Measurements from ENCODE around the gene CEACAM4. TPM values are rescaled to one million over a fixed set of nuclear protein-coding genes. Genes with fewer than 3 reads are reported as not detected.

CEACAM4 gene
- total RNA-seq, 1 donor from 2014 or later = not detected

DNA sequence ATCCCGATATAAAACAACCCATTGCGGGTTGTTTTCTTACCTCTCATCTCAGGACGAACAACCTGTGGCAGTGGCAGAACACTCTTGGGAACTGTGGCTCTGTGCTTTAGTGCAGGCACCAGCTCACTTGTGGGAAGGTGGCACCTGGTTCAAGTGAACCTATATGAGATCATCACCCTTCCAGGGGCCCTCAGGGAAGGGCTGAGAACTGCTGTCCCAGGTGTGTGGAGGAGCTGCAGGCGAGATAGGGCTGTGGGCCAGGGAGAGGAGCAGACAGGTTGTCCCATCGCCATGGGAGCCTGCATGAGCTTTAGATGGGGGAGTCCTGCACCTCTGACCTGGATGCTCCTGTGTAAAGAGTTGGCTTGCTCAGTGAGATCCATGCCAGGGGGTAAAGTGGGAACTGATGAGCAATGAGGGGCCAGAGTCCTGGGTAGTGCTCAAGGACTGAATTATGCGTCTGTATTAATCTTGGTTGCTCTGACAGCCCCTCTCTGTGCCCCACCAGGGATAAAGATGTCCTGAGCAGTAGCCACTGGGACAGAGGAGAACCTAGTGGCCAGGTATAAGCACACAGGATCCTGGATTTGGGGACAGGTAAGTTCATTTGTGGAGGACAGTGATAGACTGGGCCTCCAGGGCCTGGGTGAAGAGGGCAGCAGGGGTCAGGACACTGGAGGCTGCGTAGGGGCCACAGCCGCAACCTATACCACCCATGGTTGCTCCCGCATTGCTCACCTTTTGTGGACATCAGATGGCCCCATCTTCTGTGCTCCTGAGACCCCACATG is 8.7 kb downstream of the CEACAM4 start:
- no peak for DNase-seq (ENCODE audit: low spot score)

GRCh38 chr19:41616792-41617621 is 9.9 kb downstream of the CEACAM4 start:
- DNase-seq (ENCODE audit: low spot score) = no peak

GRCh38 chr19:41615207-41615606 is 11.7 kb downstream of the CEACAM4 start:
- DNase-seq (ENCODE audit: low spot score) = no peak

DNA sequence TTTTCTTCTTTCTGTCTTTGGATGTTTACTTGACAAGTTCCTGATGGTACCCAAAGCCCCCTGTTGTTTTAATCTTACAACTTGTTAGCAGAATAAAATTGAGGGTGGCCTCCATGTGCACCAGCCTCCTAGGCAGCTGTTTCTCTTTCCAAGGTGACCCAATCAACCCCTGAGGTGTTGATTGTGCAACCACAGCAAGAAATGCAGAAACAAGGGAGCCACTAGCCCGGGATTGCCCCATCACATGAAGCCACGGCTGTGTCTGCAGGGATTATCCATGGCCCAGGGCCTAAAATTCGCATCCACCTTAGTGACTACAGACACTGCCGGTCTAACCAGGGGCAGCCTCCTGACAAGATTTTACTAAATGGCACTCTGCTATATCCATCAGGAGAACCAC is 14.4 kb downstream of the CEACAM4 start:
- DNase-seq (ENCODE audit: low spot score) = no peak

DNA sequence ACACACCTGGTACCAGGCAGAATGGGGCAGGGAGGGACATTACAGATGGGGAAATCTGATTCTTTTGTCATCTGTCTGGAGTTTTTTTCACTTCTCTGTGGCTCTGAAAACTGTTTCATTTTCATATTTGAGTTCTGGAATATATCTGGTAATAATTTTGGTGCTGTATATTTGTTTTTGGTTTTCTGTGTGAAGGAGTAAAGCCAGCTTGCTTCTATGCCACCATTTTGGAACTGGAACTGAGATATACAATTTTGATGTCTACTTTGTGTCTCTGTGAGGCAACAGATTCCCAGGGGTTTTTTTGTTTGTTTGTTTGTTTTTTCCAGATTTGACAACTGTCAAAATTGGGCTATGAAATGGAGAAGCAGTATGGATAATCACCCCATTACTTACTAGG is 16.1 kb downstream of the CEACAM4 start:
- DNase-seq (ENCODE audit: low spot score) = no peak

DNA sequence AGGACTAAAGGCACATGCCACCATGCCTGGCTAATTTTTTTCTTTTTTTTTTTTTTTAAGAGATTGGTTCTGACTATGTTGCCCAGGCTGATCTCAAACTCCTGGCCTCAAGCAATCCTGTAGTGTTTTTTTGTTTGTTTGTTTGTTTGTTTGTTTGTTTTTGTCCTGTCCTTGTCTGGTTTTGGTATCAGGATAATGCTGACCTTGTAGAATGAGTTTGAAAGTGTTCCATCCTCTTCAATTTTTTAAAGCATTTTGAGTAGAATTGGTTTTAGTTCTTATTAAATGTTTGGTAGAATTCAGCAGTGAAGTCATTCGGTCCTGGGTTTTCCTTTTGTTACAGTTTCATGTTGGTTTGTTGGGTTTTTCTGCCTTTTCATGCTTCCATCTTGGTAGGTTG is 19.2 kb downstream of the CEACAM4 start:
- DNase-seq (ENCODE audit: low spot score) = no peak

DNA sequence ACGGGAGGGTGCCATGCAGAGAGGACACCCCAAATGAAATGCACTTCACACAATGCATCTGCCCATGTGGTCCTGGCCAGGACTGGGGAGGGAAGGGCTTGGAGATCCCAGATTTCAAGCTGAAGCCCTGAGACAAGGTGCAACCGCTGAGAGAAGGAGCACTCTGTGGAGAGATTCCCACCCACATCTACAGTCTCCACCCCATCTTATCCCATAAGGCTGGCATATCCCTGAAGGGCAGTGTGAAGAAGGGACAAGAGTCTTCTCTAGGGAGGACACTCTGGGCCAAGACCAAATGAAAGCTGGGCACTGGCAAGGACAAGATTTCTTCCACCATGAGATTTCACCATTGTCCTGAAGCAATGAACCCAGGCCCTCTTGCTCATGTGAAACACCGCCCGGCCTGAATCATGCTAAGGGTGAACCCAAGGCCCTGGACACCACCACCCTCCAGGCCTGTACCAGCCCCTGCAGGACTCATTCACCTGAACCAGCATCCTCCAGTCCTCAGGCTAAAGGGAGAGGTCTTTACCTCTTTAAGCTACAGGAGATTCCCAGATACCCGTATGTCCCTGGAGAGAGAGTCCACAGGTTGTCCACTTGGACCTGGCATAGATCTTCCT is 20.5 kb downstream of the CEACAM4 start:
- no peak for DNase-seq (ENCODE audit: low spot score)

- no peak for DNase-seq (ENCODE audit: low spot score)
These were observed 22.0 kb downstream of the CEACAM4 start for GRCh38 chr19:41604831-41605230.

DNA sequence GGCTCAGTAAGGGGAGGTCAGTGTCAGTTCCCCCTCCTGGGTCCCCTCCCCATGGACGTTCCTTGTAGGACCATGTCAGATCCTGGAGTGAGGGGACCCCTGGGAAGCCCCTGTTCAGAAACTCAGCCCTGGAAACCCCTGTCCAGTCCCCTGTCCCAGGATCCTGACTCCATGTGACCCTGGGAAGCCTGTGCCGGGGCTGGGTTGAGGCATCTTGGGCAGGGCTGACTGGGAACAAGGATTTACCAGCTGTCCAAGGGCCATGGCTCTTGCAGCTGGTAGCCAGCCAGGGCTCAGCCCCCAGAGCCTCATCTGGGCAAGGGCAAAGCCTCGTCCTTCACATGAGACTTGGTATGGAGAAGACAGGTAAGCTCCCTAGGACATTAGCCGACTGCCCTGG is 25.1 kb downstream of the CEACAM4 start:
- DNase-seq (ENCODE audit: low spot score) = no peak

DNA sequence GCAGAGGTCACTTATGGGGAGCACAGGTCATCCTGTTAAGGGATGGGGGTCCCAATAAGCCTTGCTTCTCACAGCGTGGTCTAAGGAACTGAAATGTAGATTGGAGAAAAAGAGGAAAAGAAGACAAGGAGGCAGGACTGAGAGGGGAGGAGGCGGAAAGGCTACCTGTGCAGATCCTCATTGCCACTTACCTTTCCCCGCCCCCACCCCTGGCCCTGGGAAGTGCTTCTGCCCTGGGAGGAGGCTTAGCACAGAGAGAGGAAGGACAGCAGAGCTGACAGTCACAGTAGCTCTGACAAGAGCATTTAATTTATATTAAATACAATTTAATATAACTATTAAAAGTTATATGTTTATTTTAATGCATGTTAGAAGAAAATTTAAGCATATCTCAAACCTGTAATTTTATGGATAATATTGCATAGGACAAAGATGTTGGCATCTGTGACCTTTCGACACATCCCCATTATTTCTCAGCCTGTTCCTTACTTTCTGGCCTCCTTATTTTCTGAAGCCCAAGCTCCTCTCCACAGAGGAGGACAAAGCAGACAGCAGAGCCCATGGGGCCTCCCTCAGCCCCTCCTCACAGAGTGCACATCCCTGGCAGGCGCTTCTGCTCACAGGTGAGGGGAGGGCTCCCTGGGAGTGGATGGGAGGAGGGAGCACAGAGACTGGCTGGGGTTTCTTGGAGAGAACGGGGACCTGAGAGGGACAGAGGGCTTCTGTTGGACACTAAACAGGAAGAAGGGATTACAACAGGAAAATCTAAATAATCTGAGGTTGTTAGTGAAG is 27.5 kb downstream of the CEACAM4 start:
- no peak for DNase-seq (ENCODE audit: low spot score)

DNA sequence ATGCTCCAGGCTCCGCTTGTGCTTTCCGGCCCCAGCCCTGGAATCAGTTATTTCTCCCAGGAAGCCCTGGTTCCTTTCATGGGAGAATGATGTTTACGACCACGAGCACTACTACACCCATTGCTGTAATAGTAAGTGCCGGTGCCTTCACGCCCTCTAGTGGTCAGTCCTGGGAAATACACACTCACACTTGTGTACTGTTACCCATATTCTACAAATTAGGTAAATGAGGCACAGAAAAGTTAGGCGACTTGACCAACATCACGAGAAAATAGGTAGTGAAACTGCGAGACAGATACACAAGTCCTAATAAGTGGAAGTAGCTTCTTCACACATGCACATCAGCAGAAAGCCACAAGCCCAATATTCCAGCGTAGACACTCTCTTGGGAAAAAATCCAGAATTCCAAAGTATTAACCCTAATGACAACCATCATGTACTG is 29.3 kb downstream of the CEACAM4 start:
- peak; percentile 56 for DNase-seq (ENCODE audit: low spot score)

DNA sequence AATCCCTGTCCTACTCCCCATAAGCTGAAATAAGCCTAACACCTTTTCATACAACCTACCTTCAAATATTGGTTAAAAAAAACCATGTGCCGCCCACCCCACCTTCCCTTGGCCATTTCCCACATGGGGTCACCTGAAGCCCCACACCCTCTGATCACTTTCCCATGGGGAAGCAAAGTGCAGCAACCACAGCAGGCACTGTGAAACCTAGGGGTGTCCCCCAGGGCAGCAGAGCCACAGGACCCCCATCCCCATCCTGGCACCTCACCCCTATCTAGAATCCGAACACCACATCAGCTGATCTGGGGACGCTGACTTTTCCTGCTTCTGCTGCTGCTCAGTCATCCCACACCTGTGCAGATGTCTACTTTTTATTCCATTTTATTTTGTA is 31.0 kb downstream of the CEACAM4 start:
- DNase-seq (ENCODE audit: low spot score) = no peak

- peak; percentile 40 for DNase-seq (ENCODE audit: low spot score)
These were observed 31.5 kb downstream of the CEACAM4 start for GRCh38 chr19:41595258-41595889.

GRCh38 chr19:41591951-41592562 is 34.8 kb downstream of the CEACAM4 start:
- no peak for DNase-seq (ENCODE audit: low spot score)

DNA sequence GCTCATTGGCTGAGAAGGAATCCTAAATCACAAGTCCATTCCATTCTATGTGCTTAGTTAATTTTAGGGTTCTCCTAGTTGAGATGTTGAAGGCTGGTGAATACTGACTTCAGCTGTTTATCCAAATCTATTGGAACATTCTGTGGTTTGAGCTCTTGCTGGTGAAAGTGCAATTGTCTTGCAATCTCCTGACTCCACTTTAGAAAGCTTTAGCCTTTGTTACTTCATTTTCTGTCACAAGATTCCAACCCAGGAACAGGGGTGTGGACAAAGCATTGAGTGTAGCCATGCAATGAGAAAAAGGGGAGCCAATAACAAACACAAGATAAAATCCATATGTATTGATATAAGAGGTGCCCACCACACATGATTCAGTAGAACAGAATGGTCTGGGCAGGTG is 35.9 kb downstream of the CEACAM4 start:
- DNase-seq (ENCODE audit: low spot score) = no peak

DNA sequence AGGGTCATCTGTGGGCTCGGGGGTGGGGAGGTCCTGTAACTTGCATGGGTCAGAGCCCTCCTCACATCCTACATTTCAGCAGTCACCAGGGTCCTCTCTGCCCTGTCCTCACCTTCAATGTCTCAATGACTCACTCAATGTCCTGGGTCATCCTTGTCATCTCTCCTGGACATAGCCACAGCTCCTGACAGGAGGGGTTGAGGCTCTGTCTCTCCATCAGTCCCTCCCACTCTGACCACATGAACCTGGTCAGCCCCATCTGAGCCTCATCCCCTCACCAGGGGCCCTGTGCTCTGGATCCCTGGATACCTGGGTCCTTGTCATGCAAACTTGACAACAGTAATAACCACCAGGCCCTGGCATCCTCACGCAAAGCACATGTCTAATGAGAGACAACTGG is 37.5 kb downstream of the CEACAM4 start:
- DNase-seq (ENCODE audit: low spot score) = no peak

DNA sequence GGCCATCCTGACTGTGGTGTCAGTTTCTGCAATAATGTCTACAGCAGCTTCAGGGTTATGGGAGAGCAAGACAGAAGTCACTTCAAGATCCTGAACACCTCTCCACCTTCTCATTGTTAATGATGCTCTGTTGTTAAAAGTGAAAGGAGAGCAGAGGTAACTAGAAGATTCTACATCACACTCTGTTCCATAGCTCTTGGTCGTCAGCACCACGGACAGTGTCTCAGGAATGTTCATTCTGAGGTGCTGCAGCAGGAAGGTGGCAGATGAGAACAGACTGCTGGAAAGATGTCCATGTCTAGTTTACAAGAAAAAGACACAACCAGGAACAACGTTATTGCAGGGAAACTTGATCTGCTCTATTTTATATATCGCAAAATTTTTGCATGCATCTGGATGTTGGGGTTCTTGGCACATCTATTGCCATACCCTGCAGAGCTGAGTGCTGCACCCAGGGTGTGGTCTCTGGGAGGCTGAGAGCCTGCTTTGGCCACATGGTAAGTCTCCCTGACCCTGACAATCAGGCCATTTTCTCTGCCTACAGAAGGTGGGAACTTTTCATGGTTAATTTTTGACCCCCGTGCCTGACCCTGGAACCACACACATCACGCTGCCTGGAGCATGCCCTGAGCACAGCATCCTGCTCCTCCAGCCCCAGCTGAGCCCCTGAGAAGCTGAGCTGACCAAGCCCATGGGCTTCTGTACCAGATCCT is 38.2 kb downstream of the CEACAM4 start:
- peak; percentile 42 for DNase-seq (ENCODE audit: low spot score)

DNA sequence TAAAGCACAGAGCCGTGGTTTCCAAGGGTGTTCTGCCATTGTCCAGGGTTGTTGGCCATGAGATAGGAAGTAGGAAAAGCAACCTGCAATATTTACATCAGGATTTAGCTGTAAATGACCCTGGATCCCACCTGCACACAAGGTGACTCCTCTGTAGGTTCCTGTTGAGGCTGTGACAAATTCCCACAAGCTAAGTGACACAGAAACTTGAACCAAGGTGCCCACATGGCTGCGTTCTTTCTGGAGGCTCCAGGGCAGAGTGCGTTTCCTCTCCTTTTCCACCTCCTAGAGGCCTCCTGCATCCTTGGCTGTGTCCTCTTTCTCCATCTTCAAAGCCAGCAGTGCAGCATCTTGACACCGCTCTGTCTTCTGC is 39.0 kb downstream of the CEACAM4 start:
- DNase-seq (ENCODE audit: low spot score) = no peak

DNA sequence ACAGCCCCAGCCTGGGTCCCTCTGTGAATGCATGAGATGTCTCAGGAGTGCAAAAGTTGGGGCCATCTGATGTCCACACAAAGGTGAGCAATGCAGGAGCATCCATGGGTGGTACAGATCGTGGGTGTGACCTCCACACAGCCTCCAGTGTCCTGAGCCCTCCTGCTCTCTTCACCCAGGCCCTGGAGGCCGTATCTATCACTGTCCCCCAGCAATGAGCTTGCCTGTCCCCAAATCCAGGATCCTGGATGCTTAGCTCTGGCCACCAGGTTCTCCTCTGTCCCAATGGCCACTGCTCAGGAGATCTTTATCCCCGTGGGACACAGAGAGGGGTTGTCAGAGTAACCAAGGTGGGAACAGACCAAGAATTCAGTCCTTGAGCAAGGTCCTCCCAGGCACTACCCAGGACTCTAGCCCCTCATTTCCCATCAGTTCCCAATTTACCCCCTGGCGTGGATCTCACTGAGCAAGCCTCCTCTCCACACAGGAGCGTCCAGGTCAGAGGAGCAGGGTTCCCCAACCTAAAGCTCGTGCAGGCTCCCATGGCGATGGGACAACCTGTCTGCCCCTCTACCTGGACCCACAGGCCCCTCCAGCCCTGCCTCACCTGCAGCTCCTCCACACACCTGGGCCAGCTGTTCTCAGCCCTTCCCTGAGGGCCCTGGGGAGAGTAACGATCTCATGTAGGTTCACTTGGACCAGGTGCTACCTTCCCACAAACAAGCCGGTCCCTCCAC is 39.6 kb downstream of the CEACAM4 start:
- no peak for DNase-seq (ENCODE audit: low spot score)
